AG09319 (cell line): ENCODE data around the gene PAXX.

ENCODE experiments used
- DNase-seq: peaks from one replicate; pipeline ENCODE4 v3.0.0-alpha.2; 2010; ENCODE audit warnings: low read depth; ENCODE audit errors: extremely low read depth
- TF ChIP-seq, protein P1 (sequence below): IDR thresholded peaks from 2 replicates; pipeline ENCODE4 v1.5.1; 2011; ENCODE audit warnings: low read depth, mild to moderate bottlenecking, inconsistent platforms, low read length, moderate library complexity

The PAXX gene

DNA sequence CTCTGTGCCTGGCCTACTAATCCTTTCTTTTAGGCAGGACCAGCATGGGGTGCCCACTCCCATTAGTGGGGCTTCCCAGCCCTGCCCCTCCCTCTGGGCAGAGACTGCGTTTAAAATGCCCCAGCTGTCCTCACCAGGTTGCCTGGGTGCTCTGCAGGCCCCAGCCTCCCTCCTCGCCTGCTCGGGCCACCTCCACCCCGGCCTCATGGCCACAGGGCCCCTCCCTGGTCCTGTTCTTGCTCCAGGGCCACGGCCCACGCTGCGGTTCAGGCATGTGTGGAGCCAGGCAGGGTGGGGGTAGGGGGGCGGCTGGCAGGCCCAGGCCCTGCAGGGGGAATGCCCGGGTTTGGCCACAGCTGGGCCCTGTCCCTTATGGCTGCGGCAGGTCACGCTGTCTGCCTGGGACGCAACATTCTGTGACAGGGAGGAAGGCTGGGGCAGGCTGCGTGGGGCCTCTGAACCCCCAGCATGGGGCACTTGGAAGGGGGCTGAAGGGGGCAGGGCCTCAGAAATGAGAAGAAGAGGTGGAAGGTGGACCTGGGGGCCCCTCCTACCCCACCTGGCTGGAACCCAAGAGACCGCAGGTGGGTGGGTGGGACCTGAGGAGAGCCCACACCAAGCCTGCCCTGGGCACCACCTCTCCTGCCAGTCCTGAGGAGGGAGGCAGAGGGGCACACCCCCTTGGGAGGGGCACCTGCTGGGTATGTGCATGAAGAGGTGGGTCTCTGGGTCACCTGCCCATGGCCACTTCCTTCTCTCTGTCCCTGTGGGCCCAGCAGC, 40.5 kb upstream of the PAXX start, which contains the start of gene LCN12:
LCN12 (plus strand) TSS at position 733 of the 780 bp plus-strand sequence. CDS start 55 bp downstream, outside the sequence.
- TF ChIP-seq, protein P1, sequence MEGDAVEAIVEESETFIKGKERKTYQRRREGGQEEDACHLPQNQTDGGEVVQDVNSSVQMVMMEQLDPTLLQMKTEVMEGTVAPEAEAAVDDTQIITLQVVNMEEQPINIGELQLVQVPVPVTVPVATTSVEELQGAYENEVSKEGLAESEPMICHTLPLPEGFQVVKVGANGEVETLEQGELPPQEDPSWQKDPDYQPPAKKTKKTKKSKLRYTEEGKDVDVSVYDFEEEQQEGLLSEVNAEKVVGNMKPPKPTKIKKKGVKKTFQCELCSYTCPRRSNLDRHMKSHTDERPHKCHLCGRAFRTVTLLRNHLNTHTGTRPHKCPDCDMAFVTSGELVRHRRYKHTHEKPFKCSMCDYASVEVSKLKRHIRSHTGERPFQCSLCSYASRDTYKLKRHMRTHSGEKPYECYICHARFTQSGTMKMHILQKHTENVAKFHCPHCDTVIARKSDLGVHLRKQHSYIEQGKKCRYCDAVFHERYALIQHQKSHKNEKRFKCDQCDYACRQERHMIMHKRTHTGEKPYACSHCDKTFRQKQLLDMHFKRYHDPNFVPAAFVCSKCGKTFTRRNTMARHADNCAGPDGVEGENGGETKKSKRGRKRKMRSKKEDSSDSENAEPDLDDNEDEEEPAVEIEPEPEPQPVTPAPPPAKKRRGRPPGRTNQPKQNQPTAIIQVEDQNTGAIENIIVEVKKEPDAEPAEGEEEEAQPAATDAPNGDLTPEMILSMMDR, result no peak
- no peak for DNase-seq

DNA sequence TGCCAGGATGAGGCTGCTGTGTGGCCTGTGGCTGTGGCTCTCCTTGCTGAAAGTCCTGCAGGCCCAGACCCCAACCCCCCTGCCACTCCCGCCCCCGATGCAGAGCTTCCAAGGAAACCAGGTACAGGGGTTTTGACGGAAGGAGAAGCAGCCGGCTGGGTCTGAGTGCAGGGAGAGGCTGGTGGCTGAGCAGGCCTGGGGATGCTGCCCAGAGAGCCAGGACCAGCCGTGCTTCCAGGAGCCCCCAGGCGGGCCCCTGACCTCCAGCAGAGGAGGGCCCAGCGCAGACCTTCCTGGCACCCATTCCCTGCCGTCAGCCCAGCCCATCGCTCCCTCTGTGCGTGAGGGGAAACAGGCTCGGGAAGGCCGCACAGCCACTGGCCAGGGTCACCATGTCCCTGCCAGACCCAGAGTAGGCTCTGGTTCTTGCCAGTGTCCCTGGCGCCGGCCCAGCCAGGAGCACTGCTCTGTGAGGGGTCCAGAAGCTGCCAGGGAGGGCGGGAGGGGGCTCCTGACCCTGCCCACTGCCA, 39.8 kb upstream of the PAXX start:
- TF ChIP-seq, protein P1, result no peak
- no peak for DNase-seq

DNA sequence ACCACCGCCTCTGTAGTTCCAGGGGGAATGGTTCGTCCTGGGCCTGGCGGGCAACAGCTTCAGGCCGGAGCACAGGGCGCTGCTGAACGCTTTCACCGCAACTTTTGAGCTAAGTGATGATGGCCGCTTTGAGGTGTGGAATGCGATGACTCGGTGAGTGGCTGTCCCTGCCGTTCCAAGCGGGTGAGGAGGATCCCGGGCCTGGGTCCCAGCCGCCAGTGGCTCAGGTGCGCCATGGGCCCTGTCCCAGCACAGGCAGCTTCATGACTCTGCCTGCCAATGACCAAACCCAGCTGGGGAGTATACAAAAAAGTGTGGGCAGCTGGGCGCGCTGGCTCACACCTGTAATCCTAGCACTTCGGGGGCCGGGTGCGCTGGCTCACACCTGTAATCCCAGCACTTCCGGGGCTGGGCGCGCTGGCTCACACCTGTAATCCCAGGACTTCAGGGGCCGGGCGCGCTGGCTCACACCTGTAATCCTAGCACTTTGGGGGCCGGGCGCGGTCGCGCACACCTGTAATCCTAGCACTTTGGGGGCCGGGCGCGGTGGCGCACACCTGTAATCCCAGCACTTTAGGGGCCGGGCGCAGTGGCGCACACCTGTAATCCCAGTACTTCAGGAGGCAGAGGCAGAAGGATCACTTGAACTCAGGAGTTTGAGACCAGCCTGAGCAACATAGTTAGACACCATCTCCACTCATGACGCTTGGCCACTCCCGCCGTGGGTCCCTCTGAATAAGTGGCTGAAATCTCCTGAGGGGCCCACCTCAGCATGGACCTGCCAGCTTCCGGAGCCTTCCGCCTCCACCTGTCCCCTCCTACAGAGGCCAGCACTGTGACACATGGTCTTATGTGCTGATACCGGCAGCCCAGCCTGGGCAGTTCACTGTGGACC, 39.1 kb upstream of the PAXX start:
- TF ChIP-seq, protein P1, result no peak
- DNase-seq, result no peak

DNA sequence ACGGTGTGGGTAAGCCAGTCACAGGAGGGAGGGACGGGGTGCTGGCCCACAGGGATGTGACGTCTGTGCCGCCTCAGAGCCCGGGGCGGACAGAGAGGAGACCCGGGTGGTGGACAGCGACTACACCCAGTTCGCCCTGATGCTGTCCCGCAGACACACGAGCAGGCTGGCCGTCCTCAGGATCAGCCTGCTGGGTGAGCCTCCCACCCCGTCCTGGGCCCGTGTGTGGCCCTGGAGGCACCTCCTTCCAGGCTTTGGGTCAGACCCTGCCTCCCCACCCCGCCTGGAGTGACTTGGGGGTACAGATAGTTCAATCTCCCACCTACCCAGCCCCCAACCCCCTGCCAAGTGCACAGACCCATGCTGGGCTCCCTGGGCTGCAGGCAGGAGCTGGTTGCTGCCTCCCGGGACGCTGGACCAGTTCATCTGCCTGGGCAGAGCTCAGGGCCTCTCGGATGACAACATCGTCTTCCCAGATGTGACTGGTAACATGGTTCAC, 38.4 kb upstream of the PAXX start:
- TF ChIP-seq, protein P1, result no peak
- no peak for DNase-seq

DNA sequence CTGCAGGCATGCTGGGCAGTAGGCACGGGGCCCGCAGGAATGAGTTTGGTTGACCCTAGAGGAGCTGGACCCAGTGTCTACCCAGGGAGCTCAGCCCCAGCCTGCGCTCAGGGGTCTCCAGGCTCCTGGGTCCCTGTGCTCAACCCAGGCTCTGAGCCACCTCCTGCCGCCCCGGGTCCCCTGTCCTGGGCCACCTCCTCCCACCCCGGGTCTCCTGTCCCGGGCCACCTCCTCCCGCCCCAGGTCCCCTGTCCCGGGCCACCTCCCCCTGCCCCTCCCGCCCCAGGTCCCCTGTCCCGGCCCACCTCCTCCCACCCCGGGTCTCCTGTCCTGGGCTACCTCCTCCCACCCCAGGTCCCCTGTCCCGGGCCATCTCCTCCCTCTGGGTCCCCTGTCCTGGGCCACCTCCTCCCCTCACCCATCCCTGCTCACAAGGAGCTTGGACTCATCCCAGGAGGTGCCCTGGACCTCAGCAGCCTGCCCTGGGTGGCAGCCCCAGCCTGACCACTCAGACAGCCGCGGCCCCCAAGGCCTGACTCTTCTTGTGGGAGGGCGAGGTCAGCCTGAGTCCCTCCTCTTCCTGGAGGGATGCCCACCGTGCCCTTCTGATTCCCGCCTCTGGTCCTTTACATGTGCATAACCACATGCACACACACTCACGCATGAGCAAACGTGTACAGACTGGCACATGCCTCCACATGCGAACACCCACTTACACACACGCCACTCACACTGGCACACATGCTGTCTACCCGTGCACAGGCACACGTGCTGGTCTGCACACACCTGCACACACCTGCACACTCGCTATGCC, 37.7 kb upstream of the PAXX start:
- TF ChIP-seq, protein P1, result no peak
- DNase-seq, result no peak

DNA sequence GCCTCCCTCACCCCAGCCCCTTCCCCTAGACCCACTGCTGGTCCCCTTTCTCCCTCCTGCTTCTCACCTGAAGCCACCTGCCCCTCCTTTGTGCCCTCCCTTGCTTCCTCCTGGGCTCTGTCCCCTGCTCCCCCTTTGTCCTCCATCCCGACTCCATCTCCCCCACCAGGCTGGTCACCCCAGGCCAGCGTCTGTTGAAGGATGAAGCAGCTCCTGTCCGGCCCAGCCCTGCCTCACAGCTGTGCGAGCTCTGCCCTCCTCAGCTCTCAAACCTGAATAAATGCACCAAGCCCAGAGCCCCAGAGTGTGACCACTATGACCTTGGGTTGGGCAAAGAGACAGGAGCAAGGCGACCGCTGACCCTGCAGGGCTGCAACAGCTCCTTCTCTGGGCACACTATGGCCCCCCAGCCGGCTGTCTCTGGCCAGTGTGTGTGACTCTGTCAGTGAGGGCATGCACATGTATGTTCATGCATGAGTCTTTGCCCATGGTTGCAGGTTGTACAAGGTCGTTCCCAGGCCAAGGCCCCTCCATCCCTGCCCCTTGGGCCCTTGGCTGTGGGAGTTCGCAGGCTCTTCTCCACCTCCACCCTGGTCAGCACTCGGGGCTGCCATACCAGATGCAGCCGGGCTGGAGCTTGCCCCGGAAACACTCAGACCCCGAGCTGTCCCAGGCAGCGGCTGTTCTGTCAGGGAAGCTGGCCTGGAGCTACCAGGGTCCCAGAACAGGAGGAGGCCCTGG, 36.9 kb upstream of the PAXX start:
- TF ChIP-seq, protein P1, result no peak
- no peak for DNase-seq
